Measurements from ENCODE around the gene LRRTM1. TPM values are rescaled to one million over a fixed set of nuclear protein-coding genes. Genes with fewer than 3 reads are reported as not detected.

The LRRTM1 gene, protein sequence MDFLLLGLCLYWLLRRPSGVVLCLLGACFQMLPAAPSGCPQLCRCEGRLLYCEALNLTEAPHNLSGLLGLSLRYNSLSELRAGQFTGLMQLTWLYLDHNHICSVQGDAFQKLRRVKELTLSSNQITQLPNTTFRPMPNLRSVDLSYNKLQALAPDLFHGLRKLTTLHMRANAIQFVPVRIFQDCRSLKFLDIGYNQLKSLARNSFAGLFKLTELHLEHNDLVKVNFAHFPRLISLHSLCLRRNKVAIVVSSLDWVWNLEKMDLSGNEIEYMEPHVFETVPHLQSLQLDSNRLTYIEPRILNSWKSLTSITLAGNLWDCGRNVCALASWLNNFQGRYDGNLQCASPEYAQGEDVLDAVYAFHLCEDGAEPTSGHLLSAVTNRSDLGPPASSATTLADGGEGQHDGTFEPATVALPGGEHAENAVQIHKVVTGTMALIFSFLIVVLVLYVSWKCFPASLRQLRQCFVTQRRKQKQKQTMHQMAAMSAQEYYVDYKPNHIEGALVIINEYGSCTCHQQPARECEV
- total RNA-seq, result 1 to 10 TPM in 2 of 4 donors, not detected in 2; 1.3 to 2.2 TPM

- DNase-seq (ENCODE audit: low spot score), result no peak
- ATAC-seq (ENCODE audit: low FRiP score), result peak; percentile 86
- TF ChIP-seq CTCF (IDR thresholded peaks at IDR 0.05), result no peak
These were observed at the start of gene LRRTM1 for GRCh38 chr2:80303909-80304837. Gene LRRTM1 (minus strand): TSS chr2:80304752. CDS start chr2:80303819, 933 bp downstream.

DNA sequence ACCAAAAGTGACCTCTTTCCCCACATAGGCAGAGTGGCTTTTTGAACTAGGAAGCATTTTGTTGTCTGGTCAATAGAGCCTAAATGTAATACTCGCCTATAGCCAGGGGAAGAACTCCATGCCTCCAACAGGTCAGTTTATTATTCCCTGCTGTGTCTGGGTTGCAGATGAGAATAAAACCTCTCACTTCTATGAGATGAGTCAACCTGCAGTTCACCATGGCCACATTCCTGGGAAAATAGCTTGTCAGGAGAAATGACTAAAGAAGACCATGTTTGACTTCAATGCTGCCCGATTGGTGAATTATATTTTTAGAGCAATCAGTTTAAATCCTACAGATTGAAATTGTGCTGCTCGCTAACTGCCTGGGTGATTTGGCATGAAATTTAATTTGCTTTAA is 46.7 kb upstream of the LRRTM1 start:
- no peak for TF ChIP-seq CTCF (IDR thresholded peaks at IDR 0.05)
- DNase-seq (ENCODE audit: low spot score) (no peak), ATAC-seq (ENCODE audit: low FRiP score) (no peak)

DNA sequence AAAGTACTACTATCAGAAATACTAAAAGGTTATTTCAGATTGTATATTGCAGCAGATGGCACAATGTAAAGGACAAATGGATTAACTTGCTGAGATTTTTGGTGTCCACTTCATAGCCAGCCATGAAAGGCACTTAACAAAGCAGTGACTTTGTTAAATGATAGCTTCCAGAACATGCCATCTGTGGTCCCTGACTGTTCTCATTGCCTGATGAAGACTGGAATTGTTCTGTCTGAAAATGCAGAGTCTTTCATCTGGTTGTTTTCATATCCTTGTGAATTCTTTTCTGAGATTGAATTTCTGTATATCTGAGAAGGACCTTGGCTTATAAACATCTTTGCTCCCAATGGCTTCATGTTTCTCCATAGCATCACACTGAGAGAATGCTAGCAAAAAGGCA is 44.4 kb upstream of the LRRTM1 start:
- ATAC-seq (ENCODE audit: low FRiP score) (no peak), DNase-seq (ENCODE audit: low spot score) (no peak)
- TF ChIP-seq CTCF (IDR thresholded peaks at IDR 0.05), result no peak

DNA sequence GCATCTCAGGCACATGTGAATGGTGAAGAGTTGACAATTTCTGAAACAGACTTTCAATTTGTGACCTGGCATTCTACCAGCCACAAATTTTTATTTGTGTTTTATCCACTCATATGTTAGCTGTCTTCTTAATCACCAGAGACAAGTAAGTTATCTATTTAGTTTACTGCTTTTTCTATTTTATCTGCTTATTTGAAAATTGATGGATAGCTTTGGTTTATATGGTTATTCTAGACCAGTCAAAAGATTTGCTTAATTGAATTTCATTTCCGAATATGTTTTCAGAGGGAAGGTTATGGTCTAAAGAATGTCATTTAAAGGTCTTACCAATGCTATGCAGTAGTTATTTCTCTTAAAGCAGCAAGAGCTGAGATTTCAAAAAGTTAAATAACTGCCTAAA is 43.5 kb upstream of the LRRTM1 start:
- no peak for TF ChIP-seq CTCF (IDR thresholded peaks at IDR 0.05)
- ATAC-seq (ENCODE audit: low FRiP score) (no peak), DNase-seq (ENCODE audit: low spot score) (no peak)

GRCh38 chr2:80340022-80340421 is 35.5 kb upstream of the LRRTM1 start:
- no peak for DNase-seq (ENCODE audit: low spot score)
- no peak for ATAC-seq (ENCODE audit: low FRiP score)
- no peak for TF ChIP-seq CTCF (IDR thresholded peaks at IDR 0.05)

DNA sequence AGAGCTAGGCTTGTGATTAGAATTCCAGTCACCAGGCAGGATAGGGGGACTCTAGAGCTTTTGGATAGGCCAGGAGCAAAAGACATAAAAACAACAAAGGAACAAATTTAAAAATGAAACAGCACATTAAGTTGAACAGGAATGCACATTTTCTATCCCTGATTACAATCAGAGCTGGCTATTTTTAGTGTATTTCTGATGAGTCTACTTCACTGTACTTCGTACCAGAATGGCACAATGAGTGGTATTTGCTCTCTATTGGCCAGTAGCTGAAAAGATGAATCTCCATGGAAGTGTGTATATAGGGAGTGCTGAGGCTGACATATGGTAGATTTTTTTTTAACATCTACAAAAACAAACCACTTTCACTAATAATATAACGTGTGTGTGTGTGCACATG is 34.2 kb upstream of the LRRTM1 start:
- no peak for ATAC-seq (ENCODE audit: low FRiP score)
- no peak for TF ChIP-seq CTCF (IDR thresholded peaks at IDR 0.05)
- DNase-seq (ENCODE audit: low spot score), result no peak
